Measurements from ENCODE around the gene SCLY. TPM values are rescaled to one million over a fixed set of nuclear protein-coding genes. Genes with fewer than 3 reads are reported as not detected.
"Not testable (repeated sequence)": the region's sequence is repeated elsewhere in the genome, so short reads cannot be mapped to it uniquely, and the experiment has no call there.

The SCLY gene
- total RNA-seq, 2 experiments from 2014 or later, result 59.2 to 60.5 TPM

DNA sequence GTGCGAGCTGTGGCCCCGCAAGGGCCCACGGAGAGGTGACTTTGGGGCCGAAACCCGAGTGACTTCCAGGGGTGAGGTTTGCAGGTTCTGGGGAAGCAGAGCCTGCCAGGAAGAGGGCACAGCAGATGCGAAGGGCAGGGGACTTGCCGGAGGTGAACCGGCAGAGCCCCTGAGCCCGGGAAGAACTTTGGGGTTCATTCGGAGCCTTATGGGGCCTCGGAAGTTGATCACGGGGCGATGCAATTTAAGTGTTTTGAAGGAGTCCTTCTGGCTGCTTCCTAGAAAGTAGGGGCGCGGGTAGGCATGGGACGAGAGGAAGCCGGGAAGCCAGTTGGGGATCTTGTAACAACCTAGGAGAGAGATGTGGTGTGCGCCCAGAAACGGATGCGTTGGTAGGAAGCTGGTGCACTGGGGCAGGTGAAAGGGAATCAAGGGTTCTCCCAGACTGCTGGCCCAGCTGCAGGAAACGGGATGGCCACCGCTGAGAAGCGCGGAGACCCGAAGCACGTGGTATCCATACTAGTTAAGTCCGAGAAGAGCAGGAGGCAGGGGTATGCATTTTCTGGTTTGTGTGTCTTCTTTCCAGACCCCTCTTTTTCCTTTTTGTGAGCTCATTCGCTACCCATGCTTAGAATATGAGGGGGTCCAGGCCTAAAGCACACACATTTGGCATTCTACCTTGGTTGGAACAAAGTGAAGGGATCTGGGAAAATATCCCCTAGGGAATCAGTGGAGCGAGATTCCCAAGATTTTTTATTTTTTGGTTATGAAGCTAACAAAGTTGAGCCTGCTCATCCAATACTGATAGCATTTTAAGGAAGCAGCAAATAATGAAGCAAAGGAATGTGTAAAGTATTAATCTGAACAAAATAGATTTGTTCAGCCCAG, 758 bp downstream of the SCLY start:
- peak overlapping the region; percentile 96 for H3K27ac Mint-ChIP-seq
- intact Hi-C loops (cut with DNase I, micrococcal nuclease), result loop anchor here (1.0 to 10.0 kb wide), 8 partner anchors 37 to 621 kb away; partner anchors contain the start of gene TRAF3IP1 (in 1 of the 2)
- ATAC-seq, result peak; percentile 8
- peaks cover 49% of the 10 kb centered on the region for H3K36me3 Mint-ChIP-seq (ENCODE audit: low read depth)
- peaks cover 56% of the 10 kb centered on the region for H3K4me1 Mint-ChIP-seq
- peaks cover 4% of the 10 kb centered on the region for H3K9me3 Mint-ChIP-seq (ENCODE audit: low read depth)
- H3K27me3 Mint-ChIP-seq, result peaks cover 8% of the 10 kb centered on the region
- CTCF ChIA-PET, result interaction anchor here (0.7 to 1.2 kb wide), 6 partner anchors 11 to 386 kb away, joined by 3 to 4 read pairs (median 4); no protein-coding TSS in a partner anchor
- POLR2A ChIA-PET, result interaction anchor here (0.7 to 1.1 kb wide), 5 partner anchors 62 to 233 kb away, joined by 3 read pairs; no protein-coding TSS in a partner anchor
- DNase-seq, result peak; percentile 58
- H3K4me3 Mint-ChIP-seq, result peak overlapping the region; percentile 80

DNA sequence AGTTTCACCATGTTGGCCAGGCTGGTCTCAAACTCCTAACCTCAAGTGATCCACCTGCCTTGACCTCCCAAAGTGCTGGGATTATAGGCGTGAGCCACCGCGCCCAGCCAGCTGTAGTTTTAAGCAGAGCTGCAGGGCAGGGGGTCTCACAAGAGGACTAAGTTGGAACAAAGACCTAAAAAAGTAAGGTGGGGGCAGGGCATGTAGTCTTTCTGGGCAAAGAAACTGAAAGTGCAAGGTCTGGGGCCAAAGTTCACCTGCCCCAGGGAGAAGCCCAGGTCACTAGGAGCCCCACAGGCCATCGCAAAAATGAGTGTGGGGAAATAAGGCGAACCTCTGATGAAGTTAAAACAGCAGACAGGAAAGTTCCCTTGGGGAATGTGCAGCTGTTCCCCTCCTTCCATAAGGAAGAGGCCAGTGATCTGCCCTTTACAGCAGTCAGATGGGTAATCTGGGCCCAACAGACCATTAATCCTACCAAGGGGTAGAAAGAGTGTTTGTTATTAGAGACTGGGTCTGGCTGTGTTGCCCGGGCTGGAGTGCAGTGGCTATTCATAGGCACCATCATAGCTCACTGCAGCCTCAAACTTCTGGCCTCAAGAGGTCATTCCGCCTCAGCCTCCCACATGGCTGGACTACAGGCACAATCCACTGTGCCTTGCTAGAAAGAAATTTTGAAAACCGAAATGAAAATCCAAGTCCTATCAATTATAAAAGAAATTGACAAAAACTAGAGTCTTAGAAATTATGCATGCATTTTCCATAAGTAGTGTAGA, 2.8 kb downstream of the SCLY start:
- Mint-ChIP-seq H3K27ac (peak overlapping the region; percentile 75), H3K36me3 (ENCODE audit: low read depth) (peaks cover 69% of the 10 kb centered on the region), H3K27me3 (no peaks in the 10 kb centered on the region), H3K4me3 (peak overlapping the region; percentile 80), H3K4me1 (peaks cover 72% of the 10 kb centered on the region), H3K9me3 (ENCODE audit: low read depth) (peaks cover 12% of the 10 kb centered on the region)
- POLR2A ChIA-PET, result interaction anchor here (0.5 kb wide), 1 partner anchor 62 kb away, joined by 4 read pairs; no protein-coding TSS in a partner anchor
- no peak for DNase-seq
- intact Hi-C loops (cut with DNase I, micrococcal nuclease), result loop anchor here in 1 of 2 experiments (10.0 kb wide), 1 partner anchor 369 kb away; no protein-coding TSS in a partner anchor
- CTCF ChIA-PET, result no interaction called here
- ATAC-seq, result no peak

DNA sequence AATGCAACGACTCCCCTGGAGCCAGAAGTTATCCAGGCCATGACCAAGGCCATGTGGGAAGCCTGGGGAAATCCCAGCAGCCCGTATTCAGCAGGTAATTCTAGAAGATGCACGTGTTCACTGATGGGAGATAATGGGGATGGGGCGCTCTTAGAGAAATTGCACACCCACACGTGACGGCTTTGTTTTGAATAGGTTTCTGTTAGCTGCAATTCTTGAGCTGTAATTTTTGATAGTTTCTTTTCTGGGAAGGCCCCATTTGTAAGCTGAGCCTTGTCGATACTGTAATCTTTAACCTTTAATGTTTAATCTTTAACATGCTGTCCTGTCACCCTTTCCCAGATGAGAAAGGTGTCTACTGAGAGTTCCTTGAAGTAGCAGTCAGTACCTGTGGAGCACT, 3.6 kb downstream of the SCLY start:
- DNase-seq (no peak), ATAC-seq (no peak)
- H3K9me3 Mint-ChIP-seq (ENCODE audit: low read depth), result peaks cover 12% of the 10 kb centered on the region
- ChIA-PET POLR2A (interaction anchor here (0.5 kb wide), 1 partner anchor 63 kb away, joined by 4 read pairs; no protein-coding TSS in a partner anchor), CTCF (interaction anchor here (0.7 kb wide), 1 partner anchor 96 kb away, joined by 3 read pairs; no protein-coding TSS in a partner anchor)
- peak overlapping the region; percentile 41 for H3K4me3 Mint-ChIP-seq
- H3K27me3 Mint-ChIP-seq, result no peaks in the 10 kb centered on the region
- H3K36me3 Mint-ChIP-seq (ENCODE audit: low read depth), result peaks cover 73% of the 10 kb centered on the region
- H3K4me1 Mint-ChIP-seq, result peaks cover 75% of the 10 kb centered on the region
- peak overlapping the region; percentile 75 for H3K27ac Mint-ChIP-seq
- intact Hi-C loops (cut with DNase I, micrococcal nuclease), result loop anchor here in 1 of 2 experiments (10.0 kb wide), 1 partner anchor 370 kb away; no protein-coding TSS in a partner anchor

DNA sequence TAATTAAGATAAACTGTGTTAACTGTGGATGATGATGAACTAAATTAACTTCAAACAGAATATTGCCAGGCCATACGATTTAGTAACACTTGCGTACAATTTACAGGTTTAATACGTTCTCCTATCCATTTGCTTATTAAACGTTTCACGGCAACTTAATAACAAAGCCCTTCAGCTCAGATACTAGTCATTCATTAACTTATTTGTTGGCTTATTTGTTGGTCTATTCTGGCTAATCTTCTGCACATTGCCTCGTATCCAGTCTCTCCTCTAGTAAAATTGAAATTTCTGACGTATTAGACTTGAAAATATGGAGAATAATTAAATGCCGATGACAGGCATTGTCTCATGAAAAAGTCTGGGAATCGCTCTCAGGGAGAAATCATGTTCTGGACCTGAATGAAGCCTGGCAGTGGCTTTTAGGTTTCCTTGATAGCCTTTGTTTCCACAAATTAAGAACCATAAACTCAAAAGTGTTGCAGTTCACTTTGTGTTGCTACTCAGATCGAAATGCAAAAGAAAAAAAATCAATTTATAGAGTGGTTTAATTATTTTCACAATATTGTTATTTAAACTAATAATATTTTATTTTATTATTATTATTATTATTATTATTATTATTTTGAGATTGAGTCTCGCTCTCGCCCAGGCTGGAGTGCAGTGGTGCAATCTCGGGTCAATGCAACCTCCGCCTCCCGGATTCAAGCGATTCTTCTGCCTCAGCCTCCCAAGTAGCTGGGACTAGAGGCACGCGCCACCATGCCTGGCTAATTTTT, 4.5 kb downstream of the SCLY start:
- no peak overlapping the region for H3K4me3 Mint-ChIP-seq
- POLR2A ChIA-PET, result no interaction called here
- peaks cover 79% of the 10 kb centered on the region for H3K36me3 Mint-ChIP-seq (ENCODE audit: low read depth)
- H3K9me3 Mint-ChIP-seq (ENCODE audit: low read depth), result peaks cover 12% of the 10 kb centered on the region
- no peaks in the 10 kb centered on the region for H3K27me3 Mint-ChIP-seq
- DNase-seq (no peak), ATAC-seq (no peak)
- intact Hi-C loops (cut with DNase I, micrococcal nuclease), result loop anchor here in 1 of 2 experiments (10.0 kb wide), 1 partner anchor 370 kb away; no protein-coding TSS in a partner anchor
- CTCF ChIA-PET, result interaction anchor here (0.7 kb wide), 2 partner anchors 97 kb away, joined by 3 read pairs; no protein-coding TSS in a partner anchor
- H3K4me1 Mint-ChIP-seq, result peaks cover 75% of the 10 kb centered on the region
- H3K27ac Mint-ChIP-seq, result no peak overlapping the region

DNA sequence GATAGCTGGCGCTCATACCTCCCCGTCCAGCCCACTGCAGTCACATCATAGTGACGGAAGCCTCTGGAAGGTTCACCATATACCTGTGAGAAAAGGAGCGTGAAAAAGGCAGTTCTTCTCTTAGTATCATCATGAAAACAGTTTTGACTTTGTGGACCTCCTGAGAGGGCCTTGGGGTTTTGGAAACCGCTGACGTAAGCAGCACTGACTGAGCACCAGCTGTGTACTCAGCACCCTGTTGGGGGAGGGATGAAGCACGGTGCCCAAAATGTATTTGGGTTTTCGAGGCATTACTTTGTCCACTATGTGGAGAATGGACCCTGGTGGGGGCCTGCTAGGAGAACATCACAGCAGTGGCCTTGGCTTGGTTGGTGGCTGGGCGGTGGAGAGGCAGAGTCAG, 5.4 kb downstream of the SCLY start:
- Mint-ChIP-seq H3K27ac (peak overlapping the region; percentile 77), H3K9me3 (ENCODE audit: low read depth) (peaks cover 12% of the 10 kb centered on the region), H3K36me3 (ENCODE audit: low read depth) (peaks cover 82% of the 10 kb centered on the region), H3K27me3 (no peaks in the 10 kb centered on the region), H3K4me3 (no peak overlapping the region), H3K4me1 (peaks cover 75% of the 10 kb centered on the region)
- no peak for DNase-seq
- intact Hi-C loops (cut with DNase I, micrococcal nuclease), result loop anchor here in 1 of 2 experiments (10.0 kb wide), 1 partner anchor 371 kb away; no protein-coding TSS in a partner anchor
- CTCF ChIA-PET, result interaction anchor here (0.7 to 1.1 kb wide), 2 partner anchors 23 to 97 kb away, joined by 3 read pairs; no protein-coding TSS in a partner anchor
- POLR2A ChIA-PET, result no interaction called here
- ATAC-seq, result peak; percentile 4

DNA sequence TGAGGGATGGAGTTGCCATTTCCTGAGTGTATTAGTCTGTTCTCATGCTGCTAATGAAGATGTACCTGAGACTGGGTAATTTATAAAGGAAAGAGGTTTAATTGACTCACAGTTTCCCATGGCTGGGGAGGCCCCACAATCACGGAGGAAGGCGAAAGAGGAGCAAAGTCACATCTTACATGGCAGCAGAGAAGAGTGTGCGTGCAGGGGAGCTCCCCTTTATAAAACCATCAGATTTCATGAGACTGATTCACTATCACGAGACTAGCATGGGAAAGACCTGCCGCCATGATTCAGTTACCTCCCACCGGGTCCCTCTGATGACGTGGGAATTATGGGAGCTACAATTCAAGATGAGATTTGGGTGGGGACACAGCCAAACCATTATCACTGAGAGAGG, 5.9 kb downstream of the SCLY start:
- peak; percentile 53 for ATAC-seq
- H3K27me3 Mint-ChIP-seq, H3K4me3 Mint-ChIP-seq: not testable (repeated sequence)
- Mint-ChIP-seq H3K27ac (peak overlapping the region; percentile 77), H3K36me3 (ENCODE audit: low read depth) (peaks cover 80% of the 10 kb centered on the region), H3K9me3 (ENCODE audit: low read depth) (peaks cover 12% of the 10 kb centered on the region), H3K4me1 (peaks cover 71% of the 10 kb centered on the region)
- ChIA-PET POLR2A (interaction anchor here (0.7 kb wide), 1 partner anchor 68 kb away, joined by 3 read pairs; no protein-coding TSS in a partner anchor), CTCF (interaction anchor here (1.1 kb wide), 1 partner anchor 23 kb away, joined by 3 read pairs; no protein-coding TSS in a partner anchor)
- intact Hi-C loops (cut with DNase I, micrococcal nuclease), result loop anchor here in 1 of 2 experiments (10.0 kb wide), 1 partner anchor 372 kb away; no protein-coding TSS in a partner anchor
- DNase-seq, result peak; percentile 75

DNA sequence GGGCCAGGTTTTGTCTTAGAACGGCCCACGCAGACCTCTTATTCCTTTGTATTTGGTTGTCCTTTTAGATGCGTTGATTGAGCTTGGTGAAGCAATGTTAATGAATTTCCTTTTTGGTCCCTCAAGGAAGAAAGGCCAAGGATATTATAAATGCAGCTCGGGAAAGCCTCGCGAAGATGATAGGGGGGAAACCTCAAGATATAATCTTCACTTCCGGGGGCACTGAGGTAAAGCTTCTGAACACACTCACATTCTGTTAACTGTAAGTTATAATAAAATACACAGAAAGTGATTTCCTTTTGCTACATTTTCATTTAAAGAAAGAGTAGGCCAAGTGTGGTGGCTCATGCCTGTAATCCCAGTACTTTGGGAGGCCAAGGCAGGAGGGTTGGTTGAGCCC, 7.1 kb downstream of the SCLY start:
- Mint-ChIP-seq H3K4me1 (peaks cover 60% of the 10 kb centered on the region), H3K27me3 (no peaks in the 10 kb centered on the region), H3K36me3 (ENCODE audit: low read depth) (peaks cover 84% of the 10 kb centered on the region), H3K27ac (peak overlapping the region; percentile 38), H3K4me3 (no peak overlapping the region), H3K9me3 (ENCODE audit: low read depth) (peaks cover 15% of the 10 kb centered on the region)
- ATAC-seq (no peak), DNase-seq (no peak)
- ChIA-PET POLR2A (interaction anchor here (0.6 kb wide), 1 partner anchor 62 kb away, joined by 4 read pairs; no protein-coding TSS in a partner anchor), CTCF (interaction anchor here (0.7 to 1.1 kb wide), 2 partner anchors 9 to 195 kb away, joined by 3 to 4 read pairs; no protein-coding TSS in a partner anchor)
- intact Hi-C loops (cut with DNase I, micrococcal nuclease), result loop anchor here in 1 of 2 experiments (10.0 kb wide), 1 partner anchor 373 kb away; no protein-coding TSS in a partner anchor

DNA sequence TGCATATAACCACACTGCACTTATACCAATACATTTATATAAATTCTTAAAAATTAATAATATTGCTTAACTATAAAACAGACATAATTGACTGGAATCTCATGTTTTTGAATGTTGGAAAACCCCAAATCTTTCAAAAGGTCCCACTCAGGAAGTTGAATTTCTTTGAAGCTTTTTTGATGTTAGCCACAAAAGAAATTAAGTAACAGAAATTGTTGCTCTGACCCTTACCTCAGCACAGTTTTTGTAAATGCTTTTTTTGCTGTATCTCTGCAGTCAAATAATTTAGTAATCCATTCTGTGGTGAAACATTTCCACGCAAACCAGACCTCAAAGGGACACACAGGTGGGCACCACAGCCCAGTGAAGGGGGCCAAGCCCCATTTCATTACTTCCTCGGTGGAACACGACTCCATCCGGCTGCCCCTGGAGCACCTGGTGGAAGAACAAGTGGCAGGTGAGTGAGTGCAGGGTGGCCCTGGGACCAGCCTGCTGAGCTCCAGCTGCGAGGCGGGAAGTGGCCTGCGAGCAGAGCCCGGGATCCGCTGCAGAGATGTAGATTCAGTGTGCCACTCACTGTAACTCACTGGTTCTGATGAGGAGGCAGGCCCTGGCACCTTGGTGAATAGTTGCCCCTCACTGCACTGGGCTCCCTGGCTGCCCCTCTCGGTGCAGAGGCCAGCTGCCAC, 8.4 kb downstream of the SCLY start:
- DNase-seq, result no peak
- H3K27me3 Mint-ChIP-seq, result no peaks in the 10 kb centered on the region
- H3K4me1 Mint-ChIP-seq, result peaks cover 49% of the 10 kb centered on the region
- peak overlapping the region; percentile 45 for H3K27ac Mint-ChIP-seq
- H3K36me3 Mint-ChIP-seq (ENCODE audit: low read depth), result peaks cover 83% of the 10 kb centered on the region
- ChIA-PET CTCF (interaction anchor here (1.1 kb wide), 1 partner anchor 8 kb away, joined by 4 read pairs; no protein-coding TSS in a partner anchor), POLR2A (interaction anchor here (0.7 kb wide), 1 partner anchor 22 kb away, joined by 3 read pairs; no protein-coding TSS in a partner anchor)
- peaks cover 15% of the 10 kb centered on the region for H3K9me3 Mint-ChIP-seq (ENCODE audit: low read depth)
- no peak for ATAC-seq
- intact Hi-C loops (cut with DNase I, micrococcal nuclease), result loop anchor here in 1 of 2 experiments (10.0 kb wide), 1 partner anchor 374 kb away; no protein-coding TSS in a partner anchor
- H3K4me3 Mint-ChIP-seq, result no peak overlapping the region

DNA sequence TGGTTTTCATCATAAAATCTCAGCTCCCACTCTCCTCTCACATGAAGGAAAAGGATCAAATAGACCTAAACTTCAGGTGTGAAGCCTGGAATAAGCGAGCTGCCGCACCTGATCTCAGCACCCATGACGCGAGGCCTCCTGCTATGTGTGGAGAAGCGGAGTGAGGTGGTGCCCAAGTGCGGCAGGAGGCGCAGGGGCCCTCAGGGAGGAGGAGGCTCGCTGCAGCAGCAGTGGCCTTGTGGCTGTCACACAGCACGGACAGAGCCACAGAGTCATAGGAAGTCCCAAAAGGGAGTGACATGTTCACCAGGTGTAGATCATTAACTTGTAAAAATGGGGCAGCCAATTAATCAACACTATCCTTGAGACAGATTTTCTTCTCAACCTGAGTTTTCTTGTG, 9.1 kb downstream of the SCLY start:
- no peak overlapping the region for H3K27ac Mint-ChIP-seq
- no peaks in the 10 kb centered on the region for H3K27me3 Mint-ChIP-seq
- H3K4me1 Mint-ChIP-seq, result peaks cover 44% of the 10 kb centered on the region
- peaks cover 81% of the 10 kb centered on the region for H3K36me3 Mint-ChIP-seq (ENCODE audit: low read depth)
- no peak overlapping the region for H3K4me3 Mint-ChIP-seq
- H3K9me3 Mint-ChIP-seq (ENCODE audit: low read depth), result peaks cover 15% of the 10 kb centered on the region
- DNase-seq, result no peak
- intact Hi-C loops (cut with DNase I, micrococcal nuclease), result loop anchor here in 1 of 2 experiments (10.0 kb wide), 1 partner anchor 375 kb away; no protein-coding TSS in a partner anchor
- ATAC-seq, result no peak
- CTCF ChIA-PET, result no interaction called here
- POLR2A ChIA-PET, result interaction anchor here (0.7 kb wide), 1 partner anchor 21 kb away, joined by 3 read pairs; no protein-coding TSS in a partner anchor
